GM23338 (cell line): Measurements from ENCODE around the gene LAS1L.

Experiments used
- CTCF ChIP-seq, 2 experiments: fragments of 200-600 bp in 1 of 2; sonication (generic) in 1 of 2; conservative IDR thresholded peaks; 2 replicates each; pipeline versions ENCODE4 v1.5.1 to v1.6.1; 2016 to 2017; ENCODE audit warnings: antibody characterized with exemption in 2 of 2, low read depth in 2 of 2, mild to moderate bottlenecking in 2 of 2, moderate library complexity in 1 of 2
- EZH2phosphoT487 ChIP-seq: fragments of 200-600 bp; sonication (generic); IDR thresholded peaks from one replicate; pipeline ENCODE4 v1.8.1; 2018; ENCODE audit warnings: antibody characterized with exemption; ENCODE audit not compliant: unreplicated experiment
- REST ChIP-seq: IDR thresholded peaks from one replicate; pipeline ENCODE4 v1.6.1; 2018; ENCODE audit warnings: antibody characterized with exemption; ENCODE audit not compliant: unreplicated experiment

GRCh38 chrX:65493431-65493830, 41.2 kb downstream of the LAS1L start:
- no peak for TF ChIP-seq CTCF (conservative IDR thresholded peaks at IDR 0.05; ENCODE audit: low read depth in 2 of 2)
- TF ChIP-seq EZH2phosphoT487, result no peak
- no peak for TF ChIP-seq REST
